HepG2 (cell line): ENCODE data around the gene FDPS. TPM values are rescaled to one million over a fixed set of nuclear protein-coding genes. Genes with fewer than 3 reads are reported as not detected.
A peak's percentile ranks its signal among the peaks of the same experiment; 100 is the strongest.

Source experiments
- DR1 ChIP-seq: sonication (generic); formaldehyde crosslinking; IDR thresholded peaks from 2 replicates; pipeline ENCODE4 v1.8.0; 2021; ENCODE audit warnings: mild to moderate bottlenecking, missing genetic modification reagents, inconsistent platforms
- FOXJ3 ChIP-seq: sonication (generic); formaldehyde crosslinking; IDR thresholded peaks from 2 replicates; pipeline ENCODE4 v1.4.0; 2020; ENCODE audit warnings: missing genetic modification reagents, mild to moderate bottlenecking, borderline replicate concordance
- ISX ChIP-seq: sonication (generic); formaldehyde crosslinking; conservative IDR thresholded peaks from 2 replicates; pipeline ENCODE4 v1.5.0; 2020; ENCODE audit warnings: missing genetic modification reagents
- KDM5B ChIP-seq: sonication (generic); formaldehyde crosslinking; IDR thresholded peaks from 2 replicates; pipeline ENCODE4 v1.4.0; 2020; ENCODE audit warnings: missing genetic modification reagents, mild to moderate bottlenecking, borderline replicate concordance
- PHF21A ChIP-seq: sonication (generic); formaldehyde crosslinking; IDR thresholded peaks from 2 replicates; pipeline ENCODE4 v1.5.0; 2020; ENCODE audit warnings: mild to moderate bottlenecking, missing genetic modification reagents
- SIX1 ChIP-seq: sonication (generic); formaldehyde crosslinking; IDR thresholded peaks from 2 replicates; pipeline ENCODE4 v1.4.0; 2020; ENCODE audit warnings: missing genetic modification reagents, borderline replicate concordance
- SOX6 ChIP-seq, 2 experiments: fragments of 450-650 bp in 1 of 2; sonication (generic) in 1 of 2; formaldehyde crosslinking in 1 of 2; IDR thresholded peaks; 2 replicates each; pipeline versions ENCODE4 v1.4.0 to v1.6.1; 2017 to 2020; ENCODE audit warnings: antibody characterized with exemption in 1 of 2, mild to moderate bottlenecking in 1 of 2, missing genetic modification reagents in 1 of 2
- SP140L ChIP-seq: sonication (generic); formaldehyde crosslinking; IDR thresholded peaks from 2 replicates; pipeline ENCODE4 v1.4.0; 2020; ENCODE audit warnings: missing genetic modification reagents, borderline replicate concordance
- YEATS2 ChIP-seq: sonication (generic); formaldehyde crosslinking; IDR thresholded peaks from 2 replicates; pipeline ENCODE4 v1.4.0; 2020; ENCODE audit warnings: missing genetic modification reagents, borderline replicate concordance
- ZBTB3 ChIP-seq: sonication (generic); formaldehyde crosslinking; IDR thresholded peaks from 2 replicates; pipeline ENCODE4 v1.4.0; 2020; ENCODE audit warnings: low read depth, mild to moderate bottlenecking, moderate library complexity, missing genetic modification reagents, borderline replicate concordance
- ZBTB42 ChIP-seq: sonication (generic); formaldehyde crosslinking; IDR thresholded peaks from 2 replicates; pipeline ENCODE4 v1.5.0; 2020; ENCODE audit warnings: mild to moderate bottlenecking, missing genetic modification reagents
- ZFP1 ChIP-seq: IDR thresholded peaks from 2 replicates; pipeline ENCODE4 v1.6.1; 2016
- ZNF275 ChIP-seq: sonication (generic); formaldehyde crosslinking; IDR thresholded peaks from 2 replicates; pipeline ENCODE4 v1.8.0; 2022; ENCODE audit warnings: missing genetic modification reagents, mild to moderate bottlenecking, inconsistent platforms, borderline replicate concordance
- ZNF30 ChIP-seq: sonication (generic); formaldehyde crosslinking; IDR thresholded peaks from 2 replicates; pipeline ENCODE4 v1.5.0; 2020; ENCODE audit warnings: mild to moderate bottlenecking, missing genetic modification reagents
- ZNF619 ChIP-seq: sonication (generic); formaldehyde crosslinking; IDR thresholded peaks from 2 replicates; pipeline ENCODE4 v1.4.0; 2020; ENCODE audit warnings: mild to moderate bottlenecking, missing genetic modification reagents
- ZNF766 ChIP-seq: sonication (generic); formaldehyde crosslinking; IDR thresholded peaks from 2 replicates; pipeline ENCODE4 v1.5.0; 2020; ENCODE audit warnings: missing genetic modification reagents, borderline replicate concordance
- polyA plus RNA-seq, 8 experiments: library from polyadenylated mRNA; depleted of rRNA in 3 of 8; stranded (reverse) in 7 of 8; unstranded in 1 of 8; fragments of >200 nt; fragmentation: Illumina TruSeq in 4 of 8; extraction: Trizol in 4 of 8; gene quantifications; 2 replicates each; pipeline versions ENCODE4 v1.2.1 to v1.2.3, GENCODE V29; 2011 to 2016; ENCODE audit warnings: low read depth in 4 of 8, missing spikeins in 1 of 8, mixed read lengths in 1 of 8; ENCODE audit not compliant: insufficient read depth in 1 of 8
- total RNA-seq, 5 experiments: library from RNA; depleted of rRNA; stranded (reverse); fragments of >200 nt; fragmentation: Illumina TruSeq; extraction: Trizol; gene quantifications; 2 replicates each; pipeline ENCODE4 v1.2.3, GENCODE V29; 2016; ENCODE audit warnings: low read depth in 1 of 5
- TF ChIP-seq, protein P1 (sequence below): sonication (generic); formaldehyde crosslinking; IDR thresholded peaks from 2 replicates; pipeline ENCODE4 v1.5.1; 2020; ENCODE audit warnings: mild to moderate bottlenecking, missing genetic modification reagents, moderate library complexity
- TF ChIP-seq, protein P2 (sequence below): sonication (generic); formaldehyde crosslinking; IDR thresholded peaks from 2 replicates; pipeline ENCODE4 v1.4.0; 2020; ENCODE audit warnings: missing genetic modification reagents, borderline replicate concordance
- TF ChIP-seq, protein P3 (sequence below), 2 experiments: fragments of 450-650 bp in 1 of 2; sonication (generic) in 1 of 2; formaldehyde crosslinking; IDR thresholded peaks; 2 replicates each; pipeline versions ENCODE4 v1.5.0 to v1.8.0; 2020 to 2022; ENCODE audit warnings: mild to moderate bottlenecking in 1 of 2, missing genetic modification reagents in 1 of 2

The FDPS gene
- total and polyA plus RNA-seq, 2 of the 13 experiments (the other 11 are each of a cell fraction or from before 2014, with no cell fraction given), result 264 to 519 TPM

- TF ChIP-seq, protein P1, sequence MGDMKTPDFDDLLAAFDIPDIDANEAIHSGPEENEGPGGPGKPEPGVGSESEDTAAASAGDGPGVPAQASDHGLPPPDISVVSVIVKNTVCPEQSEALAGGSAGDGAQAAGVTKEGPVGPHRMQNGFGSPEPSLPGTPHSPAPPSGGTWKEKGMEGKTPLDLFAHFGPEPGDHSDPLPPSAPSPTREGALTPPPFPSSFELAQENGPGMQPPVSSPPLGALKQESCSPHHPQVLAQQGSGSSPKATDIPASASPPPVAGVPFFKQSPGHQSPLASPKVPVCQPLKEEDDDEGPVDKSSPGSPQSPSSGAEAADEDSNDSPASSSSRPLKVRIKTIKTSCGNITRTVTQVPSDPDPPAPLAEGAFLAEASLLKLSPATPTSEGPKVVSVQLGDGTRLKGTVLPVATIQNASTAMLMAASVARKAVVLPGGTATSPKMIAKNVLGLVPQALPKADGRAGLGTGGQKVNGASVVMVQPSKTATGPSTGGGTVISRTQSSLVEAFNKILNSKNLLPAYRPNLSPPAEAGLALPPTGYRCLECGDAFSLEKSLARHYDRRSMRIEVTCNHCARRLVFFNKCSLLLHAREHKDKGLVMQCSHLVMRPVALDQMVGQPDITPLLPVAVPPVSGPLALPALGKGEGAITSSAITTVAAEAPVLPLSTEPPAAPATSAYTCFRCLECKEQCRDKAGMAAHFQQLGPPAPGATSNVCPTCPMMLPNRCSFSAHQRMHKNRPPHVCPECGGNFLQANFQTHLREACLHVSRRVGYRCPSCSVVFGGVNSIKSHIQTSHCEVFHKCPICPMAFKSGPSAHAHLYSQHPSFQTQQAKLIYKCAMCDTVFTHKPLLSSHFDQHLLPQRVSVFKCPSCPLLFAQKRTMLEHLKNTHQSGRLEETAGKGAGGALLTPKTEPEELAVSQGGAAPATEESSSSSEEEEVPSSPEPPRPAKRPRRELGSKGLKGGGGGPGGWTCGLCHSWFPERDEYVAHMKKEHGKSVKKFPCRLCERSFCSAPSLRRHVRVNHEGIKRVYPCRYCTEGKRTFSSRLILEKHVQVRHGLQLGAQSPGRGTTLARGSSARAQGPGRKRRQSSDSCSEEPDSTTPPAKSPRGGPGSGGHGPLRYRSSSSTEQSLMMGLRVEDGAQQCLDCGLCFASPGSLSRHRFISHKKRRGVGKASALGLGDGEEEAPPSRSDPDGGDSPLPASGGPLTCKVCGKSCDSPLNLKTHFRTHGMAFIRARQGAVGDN (CRISPR knock-in tag), result no peak
- no peak for TF ChIP-seq ZNF619 (CRISPR knock-in tag)
- TF ChIP-seq ISX (CRISPR knock-in tag), result 0 out of 2 replicates have a peak, but pooled peaks have one; percentile 59
- no peak for TF ChIP-seq PHF21A (CRISPR knock-in tag)
- peak; percentile 74 for TF ChIP-seq KDM5B (CRISPR knock-in tag)
- no peak for TF ChIP-seq SIX1 (CRISPR knock-in tag)
- TF ChIP-seq, protein P2, sequence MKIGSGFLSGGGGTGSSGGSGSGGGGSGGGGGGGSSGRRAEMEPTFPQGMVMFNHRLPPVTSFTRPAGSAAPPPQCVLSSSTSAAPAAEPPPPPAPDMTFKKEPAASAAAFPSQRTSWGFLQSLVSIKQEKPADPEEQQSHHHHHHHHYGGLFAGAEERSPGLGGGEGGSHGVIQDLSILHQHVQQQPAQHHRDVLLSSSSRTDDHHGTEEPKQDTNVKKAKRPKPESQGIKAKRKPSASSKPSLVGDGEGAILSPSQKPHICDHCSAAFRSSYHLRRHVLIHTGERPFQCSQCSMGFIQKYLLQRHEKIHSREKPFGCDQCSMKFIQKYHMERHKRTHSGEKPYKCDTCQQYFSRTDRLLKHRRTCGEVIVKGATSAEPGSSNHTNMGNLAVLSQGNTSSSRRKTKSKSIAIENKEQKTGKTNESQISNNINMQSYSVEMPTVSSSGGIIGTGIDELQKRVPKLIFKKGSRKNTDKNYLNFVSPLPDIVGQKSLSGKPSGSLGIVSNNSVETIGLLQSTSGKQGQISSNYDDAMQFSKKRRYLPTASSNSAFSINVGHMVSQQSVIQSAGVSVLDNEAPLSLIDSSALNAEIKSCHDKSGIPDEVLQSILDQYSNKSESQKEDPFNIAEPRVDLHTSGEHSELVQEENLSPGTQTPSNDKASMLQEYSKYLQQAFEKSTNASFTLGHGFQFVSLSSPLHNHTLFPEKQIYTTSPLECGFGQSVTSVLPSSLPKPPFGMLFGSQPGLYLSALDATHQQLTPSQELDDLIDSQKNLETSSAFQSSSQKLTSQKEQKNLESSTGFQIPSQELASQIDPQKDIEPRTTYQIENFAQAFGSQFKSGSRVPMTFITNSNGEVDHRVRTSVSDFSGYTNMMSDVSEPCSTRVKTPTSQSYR, result no peak
- no peak for TF ChIP-seq ZNF766 (CRISPR knock-in tag)
- TF ChIP-seq ZNF275 (CRISPR knock-in tag), result no peak
- TF ChIP-seq, protein P3, sequence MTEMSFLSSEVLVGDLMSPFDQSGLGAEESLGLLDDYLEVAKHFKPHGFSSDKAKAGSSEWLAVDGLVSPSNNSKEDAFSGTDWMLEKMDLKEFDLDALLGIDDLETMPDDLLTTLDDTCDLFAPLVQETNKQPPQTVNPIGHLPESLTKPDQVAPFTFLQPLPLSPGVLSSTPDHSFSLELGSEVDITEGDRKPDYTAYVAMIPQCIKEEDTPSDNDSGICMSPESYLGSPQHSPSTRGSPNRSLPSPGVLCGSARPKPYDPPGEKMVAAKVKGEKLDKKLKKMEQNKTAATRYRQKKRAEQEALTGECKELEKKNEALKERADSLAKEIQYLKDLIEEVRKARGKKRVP (CRISPR knock-in tag; IDR thresholded peaks at IDR 0.05), result no peak
- TF ChIP-seq SOX6 (IDR thresholded peaks at IDR 0.05), result no peak
- TF ChIP-seq SOX6 (CRISPR knock-in tag; IDR thresholded peaks at IDR 0.05), result no peak
- no peak for TF ChIP-seq ZFP1 (CRISPR knock-in tag)
- TF ChIP-seq ZBTB42 (CRISPR knock-in tag), result no peak
- TF ChIP-seq YEATS2 (CRISPR knock-in tag), result no peak
- TF ChIP-seq DR1 (CRISPR knock-in tag), result no peak
- TF ChIP-seq SP140L (CRISPR knock-in tag), result no peak
- no peak for TF ChIP-seq ZNF30
- TF ChIP-seq FOXJ3 (CRISPR knock-in tag), result no peak
- TF ChIP-seq ZBTB3, result no peak
Observed at GRCh38 chr1:155272466-155273342, 36.0 kb upstream of the FDPS start (continued).
